GM12891 (cell line): Measurements from ENCODE around the gene FCF1.
A peak's percentile ranks its signal among the peaks of the same experiment; 100 is the strongest.

Experiments
- PAX5 ChIP-seq: IDR thresholded peaks from 2 replicates; pipeline ENCODE4 v1.6.1; 2011; ENCODE audit warnings: low read length, moderate library complexity, mild to moderate bottlenecking; ENCODE audit not compliant: insufficient read depth, severe bottlenecking
- POLR2A ChIP-seq: IDR thresholded peaks from 2 replicates; pipeline ENCODE4 v1.6.1; 2011; ENCODE audit warnings: low read depth, low read length, control low read depth
- POLR2AphosphoS5 ChIP-seq: IDR thresholded peaks from 2 replicates; pipeline ENCODE4 v1.6.1; 2011; ENCODE audit warnings: low read depth, low read length, control low read depth
- POU2F2 ChIP-seq: IDR thresholded peaks from 2 replicates; pipeline ENCODE4 v1.6.1; 2011; ENCODE audit warnings: low read depth, mild to moderate bottlenecking, control low read depth, low read length, moderate library complexity
- SPI1 ChIP-seq: IDR thresholded peaks from 2 replicates; pipeline ENCODE4 v1.6.1; 2011; ENCODE audit warnings: low read depth, low read length, control low read depth
- TAF1 ChIP-seq: IDR thresholded peaks from 2 replicates; pipeline ENCODE4 v1.6.1; 2011; ENCODE audit warnings: low read depth, low read length, control low read depth

DNA sequence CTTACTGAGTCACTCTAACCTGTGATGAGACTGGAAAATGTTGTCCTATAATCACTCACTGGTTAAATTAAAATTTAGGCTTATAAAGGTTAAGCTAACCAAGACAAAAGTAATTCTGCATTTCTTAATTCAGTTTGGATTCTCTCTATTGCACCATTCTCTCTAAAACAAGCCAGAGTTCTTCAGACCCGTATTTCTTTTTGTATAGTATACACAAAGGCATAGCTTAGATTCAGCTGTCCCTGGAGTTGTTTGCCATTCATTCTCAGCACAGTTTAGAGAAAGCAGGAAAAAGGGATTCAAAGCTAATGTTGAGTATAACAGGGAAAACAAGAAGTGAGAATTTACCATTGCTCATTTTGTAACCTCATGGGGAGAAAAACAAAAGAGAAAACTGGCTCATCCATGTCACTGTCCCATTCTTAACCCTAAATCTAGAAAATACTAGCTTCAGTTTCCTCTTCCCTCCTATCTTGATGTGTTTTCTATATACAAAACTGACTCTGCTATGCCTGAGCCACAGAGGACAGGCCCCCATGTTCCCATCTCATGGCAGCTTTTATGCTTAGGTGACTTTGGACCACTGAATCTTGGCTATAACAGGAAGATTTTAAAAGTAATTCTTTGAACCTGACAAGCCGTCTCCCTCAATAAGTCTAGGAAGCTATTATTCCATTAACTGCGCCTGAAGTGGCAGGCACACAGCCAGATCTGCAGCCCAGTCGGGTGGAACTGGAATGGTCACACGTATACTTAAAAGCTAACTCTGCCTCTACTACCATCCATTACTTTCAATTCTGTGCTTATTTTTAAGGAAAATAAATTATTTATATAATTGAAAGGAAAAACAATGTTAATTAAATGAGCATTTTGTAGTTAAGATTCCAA lies 7.1 kb upstream of the FCF1 start:
- TF ChIP-seq PAX5, result no peak
- no peak for TF ChIP-seq POLR2A
- TF ChIP-seq POLR2AphosphoS5, result no peak
- TF ChIP-seq TAF1, result no peak
- TF ChIP-seq POU2F2, result no peak
- TF ChIP-seq SPI1, result peak; percentile 62
